Activated CD4-positive, CD25-positive, alpha-beta regulatory T cell (primary cell): ENCODE measurements around the gene GRPR.

Source experiments
- DNase-seq, 4 experiments: peaks; one replicate each; lab custom pipeline; 2025; lab: John Stamatoyannopoulos, UW

The GRPR gene

GRCh38 chrX:16123222-16123786, at the start of gene GRPR:
TSS of gene GRPR (plus strand) at chrX:16123565. CDS start at chrX:16123954, 389 bp downstream.
- peak; percentile 1 to 14 (median 2) for DNase-seq

DNA sequence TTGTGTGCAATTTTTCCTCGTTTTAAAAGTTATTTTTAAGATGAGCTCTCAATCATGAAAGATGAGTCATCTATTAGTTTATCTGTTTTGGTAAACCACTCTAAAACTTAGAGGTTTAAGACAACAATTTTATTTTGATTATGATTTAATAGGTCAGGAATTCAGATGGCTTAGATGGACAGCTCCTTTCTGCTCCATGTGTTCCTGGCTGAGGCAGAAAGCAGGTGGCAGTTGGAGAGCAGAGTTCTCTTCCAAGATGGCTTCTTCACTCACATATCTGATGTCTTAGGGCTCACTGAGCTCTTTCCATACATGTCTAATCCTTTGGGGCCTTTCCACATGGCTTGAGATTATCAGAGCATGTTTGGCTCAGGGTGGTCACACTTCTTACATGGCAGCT, 48.3 kb upstream of the GRPR start:
- no peak for DNase-seq

DNA sequence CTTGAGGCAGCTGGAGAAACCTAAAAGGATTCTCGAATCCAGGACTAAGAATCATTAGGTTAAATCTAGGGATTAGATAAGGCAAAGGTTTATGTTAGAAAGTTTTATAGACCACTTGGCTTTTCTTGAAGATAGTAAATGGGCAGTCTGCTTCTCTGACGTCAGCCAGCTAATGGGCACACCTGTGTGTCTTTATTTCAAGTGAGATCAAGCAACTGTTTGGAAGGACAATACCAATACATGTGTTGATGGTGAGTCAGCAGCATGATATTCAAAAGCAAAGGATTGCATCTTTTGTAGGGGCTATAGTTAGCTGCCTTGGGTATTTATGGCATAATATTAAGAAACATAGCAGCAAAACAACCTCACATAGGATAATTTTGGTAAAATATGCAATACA, 46.5 kb upstream of the GRPR start:
- no peak for DNase-seq

GRCh38 chrX:16077811-16078210, 45.6 kb upstream of the GRPR start:
- no peak for DNase-seq

DNA sequence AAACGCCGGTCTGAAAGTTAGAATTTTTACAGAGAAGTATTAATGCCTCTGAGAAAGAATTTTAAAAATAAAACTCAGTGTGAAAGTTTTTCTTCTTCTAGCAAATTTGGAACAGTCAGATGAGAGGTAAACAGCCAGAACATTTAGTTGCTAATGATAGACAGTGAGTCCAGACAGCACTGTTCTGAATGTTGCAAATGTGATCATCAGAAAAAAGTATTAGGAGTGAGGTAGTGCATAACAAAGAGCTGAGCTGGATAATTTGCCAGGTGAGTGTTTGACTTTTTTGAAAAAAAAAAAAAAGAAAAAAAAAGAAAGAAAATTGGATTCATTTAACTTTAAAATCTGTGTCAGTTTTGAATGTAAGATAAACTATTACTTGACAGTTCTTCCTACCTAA, 42.0 kb upstream of the GRPR start:
- DNase-seq, result no peak

DNA sequence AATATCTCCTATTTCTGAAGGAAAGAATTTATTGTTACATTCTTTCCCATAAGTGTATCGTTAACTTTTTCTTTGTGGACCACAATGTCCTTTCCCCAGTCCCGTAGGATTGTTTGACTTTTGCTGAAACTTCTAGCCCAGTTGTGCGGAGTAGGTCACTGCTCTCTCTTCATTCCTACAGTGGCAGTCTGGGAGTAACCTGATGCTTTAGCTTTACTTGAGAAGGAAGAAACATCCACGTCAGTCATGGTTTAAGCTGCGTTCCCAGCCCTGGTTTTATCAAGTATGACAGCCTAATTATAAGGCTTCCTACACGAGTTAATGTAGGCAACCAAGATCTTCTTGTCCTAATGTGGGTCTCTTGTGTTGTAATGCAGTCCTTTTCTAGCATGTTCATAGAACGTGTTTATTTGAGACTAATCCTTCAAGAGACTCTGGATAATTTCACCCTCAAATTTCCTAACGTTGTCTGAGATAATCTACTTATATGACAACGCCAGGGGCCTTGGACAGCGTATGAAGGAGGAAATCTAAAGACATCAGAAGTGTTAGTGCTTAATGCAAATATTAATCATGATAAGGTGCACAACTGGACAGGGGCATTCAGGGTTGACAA, 40.8 kb upstream of the GRPR start:
- no peak for DNase-seq

DNA sequence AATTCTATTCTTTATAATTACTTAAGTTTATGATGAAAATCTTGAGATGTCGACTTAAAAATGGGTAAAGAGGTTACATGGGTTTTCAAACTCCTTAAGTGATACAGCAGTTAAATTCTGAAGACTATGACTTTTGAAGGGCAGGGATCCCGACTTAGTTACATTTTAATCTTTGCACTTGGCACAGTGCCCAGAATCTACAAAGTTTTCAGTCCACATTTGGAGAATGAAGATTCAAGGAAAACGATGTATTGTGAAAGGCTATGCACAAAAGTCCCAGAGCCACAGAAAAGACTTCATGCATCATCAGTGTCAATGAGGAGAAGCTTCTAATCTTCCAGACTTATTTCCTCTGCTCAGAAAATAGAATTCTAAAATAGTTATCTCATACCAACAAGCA, 36.3 kb upstream of the GRPR start:
- DNase-seq, result no peak

DNA sequence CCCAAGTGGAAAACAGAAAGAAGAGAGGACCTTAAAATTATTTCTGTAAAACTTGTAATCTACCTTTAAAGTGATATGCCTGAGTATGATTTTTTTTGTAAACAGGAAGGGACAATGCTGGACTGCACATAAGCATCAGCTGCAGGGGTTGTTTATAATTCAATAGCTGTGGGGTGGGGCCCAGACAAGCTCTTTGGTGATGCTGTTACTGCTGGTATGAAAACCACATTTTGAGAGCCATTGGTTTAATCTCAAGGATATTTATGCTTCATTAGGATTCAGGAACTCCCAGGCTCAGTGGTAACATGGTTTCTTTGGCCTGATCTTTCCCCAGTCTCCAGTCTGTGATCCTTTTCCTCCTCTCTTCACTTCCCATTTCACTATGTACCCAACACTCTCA, 34.3 kb upstream of the GRPR start:
- no peak for DNase-seq

- DNase-seq, result no peak
These were observed 27.2 kb upstream of the GRPR start for GRCh38 chrX:16096141-16096540.

DNA sequence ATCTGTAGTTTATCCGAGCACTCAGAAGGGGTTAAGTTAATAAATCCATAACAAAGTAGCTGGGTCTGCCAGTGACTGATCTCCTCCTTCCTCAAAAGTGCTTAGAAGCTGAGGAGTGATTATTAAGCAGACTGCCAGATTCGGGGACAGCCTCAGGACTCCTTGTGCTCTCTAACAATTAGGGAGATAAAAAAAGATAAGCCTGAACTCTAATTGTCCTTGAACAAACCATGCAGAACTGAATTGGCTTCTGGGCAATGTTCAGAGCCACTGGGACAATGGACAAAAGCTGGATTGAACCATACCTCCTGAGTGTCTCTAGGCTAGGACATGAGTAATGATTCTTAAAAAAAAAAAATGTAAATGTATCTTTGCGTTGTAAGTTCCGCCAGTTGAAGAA, 22.7 kb upstream of the GRPR start:
- DNase-seq, result no peak

GRCh38 chrX:16101581-16101980, 21.8 kb upstream of the GRPR start:
- no peak for DNase-seq

DNA sequence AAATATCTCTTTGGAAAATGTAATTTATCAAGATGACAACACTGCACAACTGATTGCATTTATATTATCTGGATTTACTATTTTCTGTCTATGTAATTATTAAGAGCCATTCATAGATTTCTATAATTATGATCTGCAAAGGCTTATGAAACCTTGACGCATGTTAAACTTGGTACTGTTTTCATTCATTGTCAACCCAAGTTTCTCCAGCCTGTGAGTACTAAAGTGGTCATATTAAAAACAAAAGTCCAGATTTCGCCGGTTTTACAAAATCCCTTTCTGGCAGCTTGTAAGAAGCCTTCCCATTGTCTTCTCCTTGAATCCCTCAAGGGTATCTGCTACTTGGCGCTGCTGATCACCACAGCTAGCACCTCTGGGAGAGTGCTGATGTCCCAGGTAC, 19.7 kb upstream of the GRPR start:
- no peak for DNase-seq

GRCh38 chrX:16112428-16112827, 10.9 kb upstream of the GRPR start:
- DNase-seq, result no peak

- no peak for DNase-seq
These were observed 9.3 kb upstream of the GRPR start for GRCh38 chrX:16113978-16114565.

DNA sequence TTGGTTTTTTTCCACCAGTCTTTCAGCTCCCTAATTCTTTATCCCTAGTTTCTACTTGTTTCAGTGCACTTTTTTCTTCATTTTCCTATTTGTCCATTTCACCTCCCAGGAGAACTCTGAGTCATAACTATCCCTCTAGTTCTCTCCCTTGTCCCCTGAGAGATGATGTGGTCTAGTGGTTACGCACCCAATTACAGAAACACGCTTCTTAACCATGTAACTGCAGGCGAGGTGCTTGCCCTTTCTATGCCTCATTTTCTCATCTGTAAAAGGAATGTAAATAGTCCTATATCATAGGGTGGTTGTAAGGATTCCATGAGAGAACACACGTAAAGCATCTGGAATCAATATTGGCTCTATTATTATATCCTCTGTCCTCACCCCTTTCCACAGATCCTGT, 8.8 kb upstream of the GRPR start:
- no peak for DNase-seq

GRCh38 chrX:16119353-16120220, 3.8 kb upstream of the GRPR start:
- no peak for DNase-seq

GRCh38 chrX:16120431-16120830, 2.9 kb upstream of the GRPR start:
- no peak for DNase-seq

DNA sequence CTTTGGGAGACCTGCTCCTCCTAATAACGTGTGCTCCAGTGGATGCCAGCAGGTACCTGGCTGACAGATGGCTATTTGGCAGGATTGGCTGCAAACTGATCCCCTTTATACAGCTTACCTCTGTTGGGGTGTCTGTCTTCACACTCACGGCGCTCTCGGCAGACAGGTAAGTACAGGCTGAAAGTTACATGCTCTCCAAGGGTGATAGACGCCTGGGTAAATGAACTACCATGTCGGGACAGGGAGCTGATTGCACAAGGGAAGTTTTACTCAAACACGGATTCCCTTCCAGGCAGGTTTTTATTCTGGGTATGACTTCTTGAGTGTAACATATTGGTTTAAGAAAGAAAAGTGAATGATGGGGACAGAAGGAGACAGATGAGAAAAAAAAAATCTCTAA, 836 bp downstream of the GRPR start:
- DNase-seq, result no peak

- no peak for DNase-seq
These were observed 2.3 kb downstream of the GRPR start for GRCh38 chrX:16125520-16126149.

DNA sequence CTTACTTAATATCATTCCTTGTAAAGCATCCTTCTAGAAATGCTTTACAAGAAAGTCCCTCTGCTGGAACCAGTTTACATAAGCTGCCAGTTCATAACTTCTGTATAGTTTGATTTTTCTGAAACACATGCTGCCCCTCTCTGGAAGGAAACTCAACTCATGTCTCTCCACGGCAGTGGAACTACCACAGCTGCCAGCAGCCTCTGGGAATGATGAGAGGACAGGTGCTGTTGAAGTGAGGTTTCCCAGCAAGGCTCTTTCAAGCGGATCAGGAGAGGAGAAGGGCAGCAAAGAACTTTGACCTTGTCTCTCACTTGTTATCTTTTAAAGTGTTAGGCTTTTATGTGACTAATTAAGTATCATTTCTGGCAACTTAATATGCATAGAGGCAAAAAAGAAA, 7.3 kb downstream of the GRPR start:
- no peak for DNase-seq

GRCh38 chrX:16134936-16135335, 11.6 kb downstream of the GRPR start:
- DNase-seq, result no peak

- DNase-seq, result no peak
These were observed 12.7 kb downstream of the GRPR start for GRCh38 chrX:16136080-16136479.
